Osteoblast (primary cell): ENCODE results near the gene LLGL2. TPM values are rescaled to one million over a fixed set of nuclear protein-coding genes. Genes with fewer than 3 reads are reported as not detected.

Experiments used
- DNase-seq: peaks from one replicate; pipeline ENCODE4 v3.0.0; 2011; ENCODE audit warnings: low spot score, mixed read lengths; ENCODE audit not compliant: insufficient read length; ENCODE audit errors: missing footprints
- H2AFZ ChIP-seq: 2 replicates; pipeline ENCODE4 v1.6.0; 2011; ENCODE audit warnings: mild to moderate bottlenecking, low read length
- H3K27ac ChIP-seq: 2 replicates; pipeline ENCODE4 v1.5.1; 2011; ENCODE audit warnings: mild to moderate bottlenecking, low read depth, low read length, moderate library complexity
- H3K27me3 ChIP-seq: 2 replicates; pipeline ENCODE4 v1.6.0; 2012; ENCODE audit warnings: mild to moderate bottlenecking, control low read depth, inconsistent platforms, low read length, moderate library complexity; ENCODE audit not compliant: insufficient read depth
- H3K36me3 ChIP-seq: 2 replicates; pipeline ENCODE4 v1.5.1; 2011; ENCODE audit warnings: mild to moderate bottlenecking, low read length, control low read depth, moderate library complexity; ENCODE audit not compliant: insufficient read depth
- H3K4me1 ChIP-seq: 2 replicates; pipeline ENCODE4 v1.5.1; 2011; ENCODE audit warnings: mild to moderate bottlenecking, low read length, control low read depth, moderate library complexity; ENCODE audit not compliant: insufficient read depth
- H3K4me2 ChIP-seq: 2 replicates; pipeline ENCODE4 v1.6.0; 2011; ENCODE audit warnings: mild to moderate bottlenecking, low read length; ENCODE audit not compliant: insufficient read depth
- H3K4me3 ChIP-seq: fragments of 200-600 bp; sonication (generic); 3 replicates; pipeline ENCODE4 v1.5.1; 2012; ENCODE audit warnings: mild to moderate bottlenecking, low read length, inconsistent platforms; ENCODE audit not compliant: insufficient read depth
- H3K79me2 ChIP-seq: 2 replicates; pipeline ENCODE4 v1.6.0; 2012; ENCODE audit warnings: mild to moderate bottlenecking, low read length, control low read depth, inconsistent platforms; ENCODE audit not compliant: insufficient read depth
- H3K9me3 ChIP-seq: 2 replicates; pipeline ENCODE4 v1.5.1; 2011; ENCODE audit warnings: low read depth, low read length, control low read depth
- H4K20me1 ChIP-seq: 2 replicates; pipeline ENCODE4 v1.6.0; 2012; ENCODE audit warnings: mild to moderate bottlenecking, low read length, control low read depth; ENCODE audit not compliant: insufficient read depth
- CTCF ChIP-seq: IDR thresholded peaks from 2 replicates; pipeline ENCODE4 v1.5.1; 2011; ENCODE audit warnings: mild to moderate bottlenecking, low read depth, low read length, moderate library complexity; ENCODE audit errors: extremely low read depth
- total RNA-seq: library from RNA; depleted of rRNA; stranded (reverse); fragments of >200 nt; gene quantifications from 2 replicates; pipeline ENCODE4 v1.2.3, GENCODE V29; 2012

Gene LLGL2
- total RNA-seq, 1 donor: 0.36 TPM

GRCh38 chr17:75558666-75559530 lies 33.4 kb downstream of the LLGL2 start:
- Histone ChIP-seq H3K27ac (no peak overlapping the region), H3K4me2 (no peak overlapping the region), H3K9me3 (no peaks in the 10 kb centered on the region), H2AFZ (no peak overlapping the region), H3K27me3 (no peaks in the 10 kb centered on the region), H3K36me3 (no peaks in the 10 kb centered on the region), H4K20me1 (no peaks in the 10 kb centered on the region), H3K79me2 (no peaks in the 10 kb centered on the region), H3K4me1 (peaks cover 7% of the 10 kb centered on the region), H3K4me3 (no peak overlapping the region)
- no peak for TF ChIP-seq CTCF
- peak; percentile 75 for DNase-seq

- Histone ChIP-seq H4K20me1 (no peaks in the 10 kb centered on the region), H3K36me3 (no peaks in the 10 kb centered on the region), H3K4me2 (no peak overlapping the region), H3K27me3 (no peaks in the 10 kb centered on the region), H3K79me2 (no peaks in the 10 kb centered on the region), H3K9me3 (no peaks in the 10 kb centered on the region), H3K27ac (no peak overlapping the region), H3K4me1 (peaks cover 7% of the 10 kb centered on the region), H2AFZ (no peak overlapping the region), H3K4me3 (no peak overlapping the region)
- no peak for TF ChIP-seq CTCF
- peak; percentile 61 for DNase-seq
These were observed 34.5 kb downstream of the LLGL2 start for GRCh38 chr17:75559958-75560533.

GRCh38 chr17:75561927-75562603 lies 36.6 kb downstream of the LLGL2 start:
- H3K4me2 ChIP-seq: no peak overlapping the region
- no peaks in the 10 kb centered on the region for H3K79me2 ChIP-seq
- DNase-seq: peak; percentile 93

More at GRCh38 chr17:75561927-75562603, 36.6 kb downstream of the LLGL2 start:
- H3K4me1 ChIP-seq: peaks cover 5% of the 10 kb centered on the region
- no peak overlapping the region for H2AFZ ChIP-seq
- TF ChIP-seq CTCF: no peak
- H3K27me3 ChIP-seq: no peaks in the 10 kb centered on the region
- H3K27ac ChIP-seq: no peak overlapping the region
- no peak overlapping the region for H3K4me3 ChIP-seq
- H3K9me3 ChIP-seq: no peaks in the 10 kb centered on the region
- H4K20me1 ChIP-seq: no peaks in the 10 kb centered on the region
- H3K36me3 ChIP-seq: no peaks in the 10 kb centered on the region
